Mesothelial cell of epicardium (in vitro differentiated cells): ENCODE measurements around the gene GRIPAP1. TPM values are rescaled to one million over a fixed set of nuclear protein-coding genes. Genes with fewer than 3 reads are reported as not detected.

Experiments used
- DNase-seq, 2 experiments: peaks; one replicate each; pipeline ENCODE4 v3.0.0; 2021; ENCODE audit warnings: low spot score in 2 of 2; ENCODE audit not compliant: unreplicated experiment in 2 of 2
- H3K27ac Mint-ChIP-seq: 2 replicates; pipeline ENCODE4 v1.8.0; 2021; ENCODE audit warnings: mixed read lengths
- H3K27me3 Mint-ChIP-seq: 2 replicates; pipeline ENCODE4 v1.8.0; 2021; ENCODE audit warnings: low read depth, mixed read lengths
- H3K36me3 Mint-ChIP-seq: 2 replicates; pipeline ENCODE4 v1.8.0; 2021; ENCODE audit warnings: mixed read lengths
- H3K4me1 Mint-ChIP-seq: 2 replicates; pipeline ENCODE4 v1.8.0; 2021; ENCODE audit warnings: mixed read lengths
- H3K4me3 Mint-ChIP-seq: 2 replicates; pipeline ENCODE4 v1.8.0; 2021; ENCODE audit warnings: mild to moderate bottlenecking, moderate library complexity, mixed read lengths
- H3K9me3 Mint-ChIP-seq: 2 replicates; pipeline ENCODE4 v1.8.0; 2021; ENCODE audit warnings: mixed read lengths
- total RNA-seq: library from RNA; stranded (reverse); gene quantifications from 3 replicates; pipeline ENCODE4 v1.2.1, GENCODE V29; 2021
- TF ChIP-seq, protein P1 (sequence below): fragments of 200-600 bp; sonication (generic); IDR thresholded peaks from one replicate; pipeline ENCODE4 v1.5.0; 2021; ENCODE audit warnings: antibody characterized with exemption; ENCODE audit not compliant: unreplicated experiment

GRIPAP1 gene
- total RNA-seq, 1 donor from 2014 or later, result 69.7 TPM

GRCh38 chrX:48976086-48976485 lies 26.0 kb downstream of the GRIPAP1 start:
- Mint-ChIP-seq H3K27ac (no peak overlapping the region), H3K27me3 (no peaks in the 10 kb centered on the region), H3K4me3 (no peak overlapping the region), H3K36me3 (peaks cover 26% of the 10 kb centered on the region), H3K9me3 (peaks cover 9% of the 10 kb centered on the region), H3K4me1 (peaks cover 3% of the 10 kb centered on the region)
- TF ChIP-seq, protein P1, sequence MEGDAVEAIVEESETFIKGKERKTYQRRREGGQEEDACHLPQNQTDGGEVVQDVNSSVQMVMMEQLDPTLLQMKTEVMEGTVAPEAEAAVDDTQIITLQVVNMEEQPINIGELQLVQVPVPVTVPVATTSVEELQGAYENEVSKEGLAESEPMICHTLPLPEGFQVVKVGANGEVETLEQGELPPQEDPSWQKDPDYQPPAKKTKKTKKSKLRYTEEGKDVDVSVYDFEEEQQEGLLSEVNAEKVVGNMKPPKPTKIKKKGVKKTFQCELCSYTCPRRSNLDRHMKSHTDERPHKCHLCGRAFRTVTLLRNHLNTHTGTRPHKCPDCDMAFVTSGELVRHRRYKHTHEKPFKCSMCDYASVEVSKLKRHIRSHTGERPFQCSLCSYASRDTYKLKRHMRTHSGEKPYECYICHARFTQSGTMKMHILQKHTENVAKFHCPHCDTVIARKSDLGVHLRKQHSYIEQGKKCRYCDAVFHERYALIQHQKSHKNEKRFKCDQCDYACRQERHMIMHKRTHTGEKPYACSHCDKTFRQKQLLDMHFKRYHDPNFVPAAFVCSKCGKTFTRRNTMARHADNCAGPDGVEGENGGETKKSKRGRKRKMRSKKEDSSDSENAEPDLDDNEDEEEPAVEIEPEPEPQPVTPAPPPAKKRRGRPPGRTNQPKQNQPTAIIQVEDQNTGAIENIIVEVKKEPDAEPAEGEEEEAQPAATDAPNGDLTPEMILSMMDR, result no peak
- no peak for DNase-seq

GRCh38 chrX:48975541-48975940 lies 26.5 kb downstream of the GRIPAP1 start:
- Mint-ChIP-seq H3K27me3 (no peaks in the 10 kb centered on the region), H3K27ac (no peak overlapping the region), H3K4me3 (no peak overlapping the region), H3K9me3 (peaks cover 9% of the 10 kb centered on the region), H3K36me3 (peaks cover 24% of the 10 kb centered on the region), H3K4me1 (peaks cover 6% of the 10 kb centered on the region)
- TF ChIP-seq, protein P1, result no peak
- DNase-seq, result no peak

DNA sequence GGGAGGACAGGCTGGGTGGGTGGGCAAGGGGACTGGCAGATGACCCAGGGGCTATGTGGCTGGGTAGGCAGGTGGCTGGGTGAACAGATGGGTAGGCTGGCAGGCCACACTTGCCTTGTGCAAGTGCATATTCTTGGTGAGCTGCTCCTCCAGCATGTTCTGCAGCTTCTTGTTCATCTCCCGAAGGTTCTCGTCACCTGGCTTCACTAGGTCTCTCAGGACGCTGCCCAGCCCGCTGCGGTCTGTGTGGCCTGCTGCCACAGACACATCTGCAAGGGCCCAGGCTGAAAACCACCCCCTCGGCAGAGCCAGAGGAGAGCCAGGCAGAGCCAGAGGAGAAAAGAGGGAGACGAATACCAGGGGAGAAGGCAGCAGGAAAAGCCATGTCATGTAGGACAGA lies 27.0 kb downstream of the GRIPAP1 start:
- peaks cover 20% of the 10 kb centered on the region for H3K36me3 Mint-ChIP-seq

DNA sequence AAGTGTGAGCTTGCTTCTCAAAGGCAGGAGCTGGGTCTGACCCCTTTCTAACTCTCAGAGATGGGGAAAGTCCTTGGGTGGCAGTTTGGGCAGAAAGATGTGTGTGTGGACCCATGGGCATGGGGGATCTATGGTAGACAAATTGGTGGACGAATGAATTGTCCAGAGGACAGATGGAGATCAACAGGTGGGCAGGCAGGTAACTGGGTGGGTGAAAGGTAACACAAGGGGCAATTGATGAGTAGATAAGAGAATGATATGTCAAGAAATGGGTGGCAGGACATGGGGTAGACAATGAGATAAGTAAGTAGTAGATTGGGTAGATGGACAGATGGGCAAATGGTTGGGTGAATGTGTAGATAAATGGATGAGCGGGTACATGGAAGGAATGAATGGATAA lies 27.5 kb downstream of the GRIPAP1 start:
- Mint-ChIP-seq H3K4me3 (no peak overlapping the region), H3K9me3 (peaks cover 9% of the 10 kb centered on the region), H3K4me1 (peaks cover 6% of the 10 kb centered on the region), H3K27ac (no peak overlapping the region), H3K36me3 (peaks cover 17% of the 10 kb centered on the region), H3K27me3 (no peaks in the 10 kb centered on the region)
- TF ChIP-seq, protein P1, result no peak
- DNase-seq, result no peak

More for the DNA sequence above, 27.0 kb downstream of the GRIPAP1 start:
- Mint-ChIP-seq H3K4me1 (peaks cover 6% of the 10 kb centered on the region), H3K27me3 (no peaks in the 10 kb centered on the region), H3K27ac (no peak overlapping the region), H3K9me3 (peaks cover 9% of the 10 kb centered on the region), H3K4me3 (no peak overlapping the region)
- TF ChIP-seq, protein P1, result no peak
- no peak for DNase-seq

GRCh38 chrX:48974033-48974432 lies 28.0 kb downstream of the GRIPAP1 start:
- TF ChIP-seq, protein P1, result no peak
- Mint-ChIP-seq H3K27me3 (no peaks in the 10 kb centered on the region), H3K27ac (no peak overlapping the region), H3K4me1 (peaks cover 6% of the 10 kb centered on the region), H3K4me3 (no peak overlapping the region), H3K9me3 (peaks cover 11% of the 10 kb centered on the region), H3K36me3 (peaks cover 17% of the 10 kb centered on the region)
- DNase-seq, result no peak
